GM12872 (cell line): ENCODE measurements around the gene GJD2.

Experiments used
- CTCF ChIP-seq: IDR thresholded peaks from 3 replicates; pipeline ENCODE4 v1.5.1; 2011; ENCODE audit warnings: low read depth, mild to moderate bottlenecking, low read length, moderate library complexity; ENCODE audit not compliant: insufficient read depth

Gene GJD2

GRCh38 chr15:34772312-34772711 lies 17.5 kb upstream of the GJD2 start:
- no peak for TF ChIP-seq CTCF

- TF ChIP-seq CTCF: no peak
Measured at GRCh38 chr15:34769711-34770110, 14.9 kb upstream of the GJD2 start.

- TF ChIP-seq CTCF: no peak
Measured at GRCh38 chr15:34768530-34768929, 13.7 kb upstream of the GJD2 start.

GRCh38 chr15:34765741-34766140 lies 10.9 kb upstream of the GJD2 start:
- TF ChIP-seq CTCF: no peak

- no peak for TF ChIP-seq CTCF
Measured at GRCh38 chr15:34760909-34761308, 6.1 kb upstream of the GJD2 start.

GRCh38 chr15:34759992-34760391 lies 5.2 kb upstream of the GJD2 start:
- no peak for TF ChIP-seq CTCF

- no peak for TF ChIP-seq CTCF
Measured at GRCh38 chr15:34759347-34759746, 4.5 kb upstream of the GJD2 start.

- TF ChIP-seq CTCF: no peak
Measured at GRCh38 chr15:34757262-34757661, 2.5 kb upstream of the GJD2 start.
